CD8-positive, alpha-beta memory T cell (primary cell): ENCODE data around the gene NBEAL2. TPM values are rescaled to one million over a fixed set of nuclear protein-coding genes. Genes with fewer than 3 reads are reported as not detected.

Source experiments
- CTCF ChIA-PET: fragments of 350-600 bp; sonication (Branson Sonifier 250); formaldehyde crosslinking; loops from one replicate; lab custom pipeline; 2021; ENCODE audit warnings: antibody characterized with exemption; lab: Charles Lee
- POLR2A ChIA-PET: fragments of 350-600 bp; sonication (Branson Sonifier 250); formaldehyde crosslinking; loops from one replicate; lab custom pipeline; 2021; ENCODE audit warnings: antibody characterized with exemption; lab: Charles Lee
- DNase-seq, 5 donors: peaks; one replicate each; pipeline versions ENCODE4 v3.0.0 to v3.0.0-alpha.2; 2020 to 2022; ENCODE audit warnings: mixed read lengths in 1 of 5
- H3K27ac ChIP-seq: one replicate; pipeline ENCODE4 v1.7.0; 2013; ENCODE audit warnings: low read depth, mild to moderate bottlenecking, low read length, moderate library complexity
- H3K27me3 ChIP-seq: 2 replicates; pipeline ENCODE4 v1.7.0; 2013; ENCODE audit warnings: low read length, mild to moderate bottlenecking; ENCODE audit not compliant: insufficient read depth, poor library complexity, severe bottlenecking
- H3K36me3 ChIP-seq: 2 replicates; pipeline ENCODE4 v1.7.0; 2013; ENCODE audit warnings: mild to moderate bottlenecking, low read length, moderate library complexity; ENCODE audit not compliant: insufficient read depth
- H3K4me1 ChIP-seq: 2 replicates; pipeline ENCODE4 v1.7.0; 2013; ENCODE audit warnings: mild to moderate bottlenecking, low read length, moderate library complexity; ENCODE audit not compliant: insufficient read depth
- H3K4me3 ChIP-seq: 2 replicates; pipeline ENCODE4 v1.7.0; 2013; ENCODE audit warnings: mild to moderate bottlenecking, low read length
- H3K9me3 ChIP-seq: 2 replicates; pipeline ENCODE4 v1.7.0; 2013; ENCODE audit warnings: mild to moderate bottlenecking, low read length
- H3K27ac Mint-ChIP-seq, 8 donors: one replicate each; pipeline ENCODE4 v1.8.0; 2020 to 2021; ENCODE audit warnings: mixed read lengths in 8 of 8, mild to moderate bottlenecking in 6 of 8, inconsistent platforms in 3 of 8, moderate library complexity in 3 of 8
- H3K27me3 Mint-ChIP-seq, 2 donors: one replicate each; pipeline ENCODE4 v1.8.0; 2020 to 2021; ENCODE audit warnings: mixed read lengths in 2 of 2, mild to moderate bottlenecking in 1 of 2, moderate library complexity in 1 of 2
- H3K36me3 Mint-ChIP-seq, 3 donors: one replicate each; pipeline ENCODE4 v1.8.0; 2020 to 2021; ENCODE audit warnings: mixed read lengths in 3 of 3, inconsistent platforms in 1 of 3, mild to moderate bottlenecking in 1 of 3
- H3K4me1 Mint-ChIP-seq, 3 donors: one replicate each; pipeline ENCODE4 v1.8.0; 2020 to 2021; ENCODE audit warnings: mixed read lengths in 3 of 3, inconsistent platforms in 1 of 3, mild to moderate bottlenecking in 1 of 3
- H3K4me3 Mint-ChIP-seq, 7 donors: one replicate each; pipeline ENCODE4 v1.8.0; 2020 to 2021; ENCODE audit warnings: mixed read lengths in 7 of 7, mild to moderate bottlenecking in 6 of 7, moderate library complexity in 4 of 7, inconsistent platforms in 2 of 7
- H3K9me3 Mint-ChIP-seq, 5 donors: one replicate each; pipeline ENCODE4 v1.8.0; 2020 to 2022; ENCODE audit warnings: mixed read lengths in 5 of 5, mild to moderate bottlenecking in 3 of 5, moderate library complexity in 2 of 5, inconsistent platforms in 1 of 5
- polyA plus RNA-seq: library from polyadenylated mRNA; unstranded; fragments of 300-500 nt; fragmentation: Illumina TruSeq; gene quantifications from one replicate; pipeline ENCODE4 v1.2.3, GENCODE V29; 2021
- total RNA-seq, 2 experiments: library from RNA; stranded (reverse); gene quantifications; one replicate each; pipeline ENCODE4 v1.2.3, GENCODE V29; 2021

NBEAL2 gene
- total and polyA plus RNA-seq, 3 experiments from 2014 or later: 12.8 to 83.5 (median 76.2) TPM

DNA sequence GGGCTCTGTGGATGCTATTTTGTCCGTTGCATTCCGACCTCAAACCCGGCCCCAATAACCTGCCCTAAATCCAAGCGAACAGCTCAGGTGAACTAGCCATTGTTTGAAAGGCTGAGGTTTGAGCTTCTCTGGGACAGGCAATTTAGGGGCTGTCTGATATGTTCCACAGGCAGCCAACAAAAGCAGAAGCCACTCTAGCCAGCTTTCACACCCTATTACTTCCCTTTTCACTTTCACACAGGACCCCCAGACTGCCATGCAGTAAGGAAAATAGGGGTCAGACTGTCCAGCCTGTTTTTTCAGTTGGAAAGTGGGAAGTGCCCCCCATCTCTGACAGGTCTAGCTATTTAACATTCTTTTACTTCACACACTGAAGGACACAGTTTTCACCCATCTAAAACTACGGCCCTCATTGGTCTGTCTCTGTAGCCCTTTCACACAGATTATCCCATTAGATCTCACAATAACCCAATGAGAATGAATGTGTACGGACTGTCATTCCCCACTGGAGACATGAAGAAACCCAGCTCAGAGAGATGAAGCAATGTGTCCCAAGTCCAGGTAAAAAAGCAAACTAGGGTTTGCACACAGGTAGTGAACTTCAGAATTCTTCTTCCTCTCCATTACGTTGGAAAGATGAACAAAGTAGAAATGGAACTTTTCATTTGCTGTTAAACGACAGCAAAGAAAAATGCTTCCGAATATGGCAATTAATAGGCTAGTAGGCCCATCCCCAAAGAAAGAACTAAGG is 4.9 kb upstream of the NBEAL2 start:
- Mint-ChIP-seq H3K36me3 (peaks cover 0 to 50% (median 6%) of the 10 kb centered on the region in 3 donors), H3K9me3 (no peaks in the 10 kb centered on the region), H3K27ac (peak overlapping the region; percentile 63 to 88 (median 82)), H3K4me1 (peaks cover 70 to 86% (median 78%) of the 10 kb centered on the region in 3 donors), H3K4me3 (peak overlapping the region; percentile 71 to 100 (median 92)), H3K27me3 (peaks cover 0 to 2% of the 10 kb centered on the region in 2 donors)
- no peak overlapping the region for H3K27ac ChIP-seq
- H3K36me3 ChIP-seq: no peaks in the 10 kb centered on the region
- no peak overlapping the region for H3K4me3 ChIP-seq
- POLR2A ChIA-PET: interaction anchor here (1.2 kb wide), 1 partner anchor 16 kb away, joined by 3 read pairs; no protein-coding TSS in a partner anchor
- no peaks in the 10 kb centered on the region for H3K9me3 ChIP-seq
- CTCF ChIA-PET: interaction anchor here (1.4 kb wide), 1 partner anchor 16 kb away, joined by 3 read pairs; no protein-coding TSS in a partner anchor
- DNase-seq: no peak
- H3K27me3 ChIP-seq: no peaks in the 10 kb centered on the region
- peaks cover 75% of the 10 kb centered on the region for H3K4me1 ChIP-seq

DNA sequence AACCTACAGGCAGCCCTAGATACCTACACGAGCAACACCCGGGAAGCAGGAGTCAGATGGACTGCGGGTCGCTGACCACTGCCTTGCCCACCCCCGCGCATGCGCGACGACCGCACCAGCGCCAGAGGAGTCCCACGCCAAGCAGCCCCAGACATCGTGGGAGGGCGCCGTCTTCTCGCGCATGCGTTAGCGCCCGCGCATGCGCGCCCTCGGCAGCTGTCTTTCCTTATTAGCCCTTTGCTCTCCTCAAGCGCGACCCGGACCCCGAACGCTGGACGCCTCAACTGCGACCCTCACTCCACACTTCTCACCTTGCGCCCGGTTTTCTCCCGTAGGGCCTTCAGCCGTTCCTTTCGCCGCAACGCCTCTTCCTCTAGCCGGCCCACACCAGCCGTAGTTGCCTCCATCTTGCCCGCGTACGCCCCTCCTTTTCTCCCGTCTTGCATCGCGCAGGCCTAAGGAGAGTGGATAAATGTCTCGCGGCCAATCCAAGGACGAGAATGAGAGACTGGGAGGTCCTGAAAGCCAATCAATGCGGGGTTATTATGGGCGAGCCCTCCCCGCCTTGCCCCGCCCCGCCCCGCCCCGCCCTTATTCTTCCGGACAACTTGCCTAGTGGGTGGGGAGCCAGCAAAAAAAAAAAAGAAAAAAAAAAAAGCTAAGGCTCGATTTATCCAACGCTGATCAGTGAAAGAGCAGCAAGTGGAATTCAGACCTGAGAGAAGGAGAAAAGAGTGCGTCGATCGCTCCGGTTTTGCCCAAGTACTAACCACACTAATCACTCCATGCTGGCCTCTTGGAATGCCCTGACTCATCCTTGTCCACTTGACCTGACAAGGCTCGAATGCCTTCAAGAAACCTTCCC is 2.9 kb upstream of the NBEAL2 start, which contains the start of gene CCDC12:
CCDC12 (minus strand) TSS at position 420 of the 865 bp plus-strand sequence; CDS start at position 407, 13 bp downstream.
- peaks cover 71% of the 10 kb centered on the region for H3K4me1 ChIP-seq
- peak within 1 kb of the TSS; percentile 92 to 100 (median 99) for H3K4me3 Mint-ChIP-seq
- ChIA-PET CTCF (interaction anchor here (1.1 to 2.0 kb wide), 4 partner anchors 11 to 28 kb away, joined by 3 to 6 read pairs (median 4); no protein-coding TSS in a partner anchor), POLR2A (interaction anchor here (0.5 to 1.7 kb wide), 11 partner anchors 11 to 1280 kb away, joined by 3 to 9 read pairs (median 4); partner anchors contain the start of gene SETD2)
- H3K36me3 ChIP-seq: no peaks in the 10 kb centered on the region
- H3K4me3 ChIP-seq: peak within 1 kb of the TSS; percentile 99
- peaks cover 0 to 33% (median 4%) of the 10 kb centered on the region in 3 donors for H3K36me3 Mint-ChIP-seq
- H3K27me3 Mint-ChIP-seq: peaks cover 0 to 2% of the 10 kb centered on the region in 2 donors
- H3K27ac Mint-ChIP-seq: peak within 1 kb of the TSS; percentile 95 to 100 (median 98)
- H3K9me3 Mint-ChIP-seq: no peaks in the 10 kb centered on the region
- H3K27me3 ChIP-seq: no peaks in the 10 kb centered on the region
- H3K9me3 ChIP-seq: no peaks in the 10 kb centered on the region
- H3K4me1 Mint-ChIP-seq: peaks cover 62 to 78% (median 69%) of the 10 kb centered on the region in 3 donors
- peak within 1 kb of the TSS; percentile 89 for H3K27ac ChIP-seq
- DNase-seq: peak; percentile 88 to 97 (median 97)

DNA sequence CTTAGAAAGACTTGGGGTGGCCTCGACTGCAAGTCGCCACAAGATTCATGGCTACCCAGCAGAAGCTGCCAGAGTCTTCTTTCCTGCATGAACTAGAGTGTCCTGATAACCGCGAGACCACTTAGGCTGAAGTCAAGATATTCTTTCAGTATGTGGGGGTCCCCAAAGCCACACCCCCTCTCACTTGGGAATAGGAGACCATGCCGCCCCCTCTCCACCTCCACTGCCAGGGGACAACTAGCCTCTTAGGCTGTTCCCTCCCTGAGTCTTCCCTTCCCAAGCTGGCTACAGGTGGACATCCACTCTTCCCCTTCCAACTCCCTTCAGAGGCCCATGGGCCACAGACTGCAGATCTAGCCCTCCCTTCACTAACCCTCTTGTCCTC is 1.7 kb upstream of the NBEAL2 start:
- Mint-ChIP-seq H3K27me3 (peaks cover 0 to 2% of the 10 kb centered on the region in 2 donors), H3K9me3 (no peaks in the 10 kb centered on the region), H3K4me3 (peak overlapping the region; percentile 63 to 100 (median 70)), H3K36me3 (peaks cover 0 to 29% (median 4%) of the 10 kb centered on the region in 3 donors), H3K4me1 (peaks cover 60 to 77% (median 67%) of the 10 kb centered on the region in 3 donors), H3K27ac (peak overlapping the region; percentile 74 to 96 (median 88))
- H3K27me3 ChIP-seq: no peaks in the 10 kb centered on the region
- no peak for DNase-seq
- ChIA-PET CTCF (interaction anchor here (1.1 to 2.0 kb wide), 2 partner anchors 10 to 21 kb away, joined by 3 to 6 read pairs; no protein-coding TSS in a partner anchor), POLR2A (interaction anchor here (1.3 kb wide), 1 partner anchor 24 kb away, joined by 6 read pairs; no protein-coding TSS in a partner anchor)
- H3K4me3 ChIP-seq: no peak overlapping the region
- peaks cover 71% of the 10 kb centered on the region for H3K4me1 ChIP-seq
- H3K9me3 ChIP-seq: no peaks in the 10 kb centered on the region
- H3K27ac ChIP-seq: peak overlapping the region; percentile 52
- no peaks in the 10 kb centered on the region for H3K36me3 ChIP-seq

DNA sequence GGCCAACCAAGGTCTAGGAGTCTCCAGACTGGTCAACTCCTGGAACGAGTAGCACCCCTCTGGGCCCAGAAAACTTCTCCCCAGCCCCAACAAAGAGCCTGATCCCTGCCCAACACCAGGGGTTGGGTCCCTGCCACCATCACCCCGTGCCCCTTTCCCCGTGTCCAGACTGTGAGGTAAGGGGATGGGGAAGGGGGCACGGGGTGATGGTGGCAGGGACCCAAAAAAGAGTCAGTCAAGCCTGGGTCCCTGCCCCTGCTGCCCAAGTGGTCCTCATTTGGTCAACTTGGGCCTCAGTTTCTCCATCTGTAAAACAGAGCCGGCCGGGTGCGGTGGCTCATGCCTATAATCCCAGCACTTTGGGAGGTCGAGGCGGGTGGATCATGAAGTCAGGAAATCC is 1.1 kb upstream of the NBEAL2 start:
- Histone ChIP-seq H3K9me3 (no peaks in the 10 kb centered on the region), H3K36me3 (no peaks in the 10 kb centered on the region), H3K27ac (peak overlapping the region; percentile 82), H3K27me3 (no peaks in the 10 kb centered on the region), H3K4me3 (no peak overlapping the region), H3K4me1 (peaks cover 73% of the 10 kb centered on the region)
- Mint-ChIP-seq H3K4me3 (peak overlapping the region; percentile 66 to 97 (median 88)), H3K4me1 (peaks cover 59 to 79% (median 69%) of the 10 kb centered on the region in 3 donors), H3K36me3 (peaks cover 0 to 29% (median 4%) of the 10 kb centered on the region in 3 donors), H3K27me3 (peaks cover 0 to 2% of the 10 kb centered on the region in 2 donors), H3K9me3 (no peaks in the 10 kb centered on the region), H3K27ac (peak overlapping the region in 7 of 8 donors; percentile 45 to 98 (median 93))
- CTCF ChIA-PET: interaction anchor here (1.1 to 2.4 kb wide), 4 partner anchors 10 to 83 kb away, joined by 3 to 7 read pairs (median 4); no protein-coding TSS in a partner anchor
- POLR2A ChIA-PET: interaction anchor here (1.0 to 2.1 kb wide), 5 partner anchors 10 to 59 kb away, joined by 3 to 16 read pairs (median 6); no protein-coding TSS in a partner anchor
- no peak for DNase-seq

DNA sequence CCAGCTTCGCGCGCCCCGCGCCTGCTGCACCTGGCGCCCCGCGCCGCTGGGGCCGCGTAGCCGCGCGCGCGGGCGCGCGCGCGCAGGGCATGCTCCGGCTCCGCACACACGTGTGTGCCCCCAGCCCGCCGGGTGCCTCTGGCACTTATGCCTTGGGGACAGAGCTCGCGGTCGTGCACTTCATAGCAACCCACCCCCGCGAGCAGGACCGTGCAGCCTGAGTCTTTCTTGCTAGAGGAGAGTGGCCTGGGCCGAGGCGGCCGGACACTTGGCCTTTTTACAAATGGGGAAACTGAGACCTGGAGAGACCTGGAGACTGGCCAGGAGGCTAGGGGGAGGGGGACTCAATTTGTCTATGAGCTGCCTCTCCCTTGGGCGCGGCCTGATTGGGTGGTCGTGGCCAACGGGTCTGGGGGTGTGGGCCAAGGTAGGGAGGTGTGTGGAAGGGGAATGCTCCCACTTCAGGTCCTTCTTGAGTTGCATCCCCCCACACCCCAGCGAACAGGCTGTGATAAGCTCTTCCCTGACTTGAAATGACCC is 562 bp downstream of the NBEAL2 start:
- peak overlapping the region; percentile 83 to 97 (median 90) for H3K4me3 Mint-ChIP-seq
- H3K27ac ChIP-seq: peak overlapping the region; percentile 82
- H3K9me3 ChIP-seq: no peaks in the 10 kb centered on the region
- no peaks in the 10 kb centered on the region for H3K9me3 Mint-ChIP-seq
- peak overlapping the region; percentile 61 to 97 (median 95) for H3K27ac Mint-ChIP-seq
- H3K4me3 ChIP-seq: peak overlapping the region; percentile 85
- H3K36me3 ChIP-seq: no peaks in the 10 kb centered on the region
- ChIA-PET CTCF (interaction anchor here (0.9 to 2.4 kb wide), 8 partner anchors 12 to 84 kb away, joined by 3 to 7 read pairs (median 4); no protein-coding TSS in a partner anchor), POLR2A (interaction anchor here (0.9 to 2.2 kb wide), 9 partner anchors 8 to 61 kb away, joined by 3 to 16 read pairs (median 5); no protein-coding TSS in a partner anchor)
- H3K27me3 ChIP-seq: no peaks in the 10 kb centered on the region
- H3K27me3 Mint-ChIP-seq: peaks cover 0 to 2% of the 10 kb centered on the region in 2 donors
- H3K36me3 Mint-ChIP-seq: peaks cover 0 to 17% (median 0%) of the 10 kb centered on the region in 3 donors
- peaks cover 66% of the 10 kb centered on the region for H3K4me1 ChIP-seq
- H3K4me1 Mint-ChIP-seq: peaks cover 57 to 78% (median 68%) of the 10 kb centered on the region in 3 donors
- DNase-seq: no peak

DNA sequence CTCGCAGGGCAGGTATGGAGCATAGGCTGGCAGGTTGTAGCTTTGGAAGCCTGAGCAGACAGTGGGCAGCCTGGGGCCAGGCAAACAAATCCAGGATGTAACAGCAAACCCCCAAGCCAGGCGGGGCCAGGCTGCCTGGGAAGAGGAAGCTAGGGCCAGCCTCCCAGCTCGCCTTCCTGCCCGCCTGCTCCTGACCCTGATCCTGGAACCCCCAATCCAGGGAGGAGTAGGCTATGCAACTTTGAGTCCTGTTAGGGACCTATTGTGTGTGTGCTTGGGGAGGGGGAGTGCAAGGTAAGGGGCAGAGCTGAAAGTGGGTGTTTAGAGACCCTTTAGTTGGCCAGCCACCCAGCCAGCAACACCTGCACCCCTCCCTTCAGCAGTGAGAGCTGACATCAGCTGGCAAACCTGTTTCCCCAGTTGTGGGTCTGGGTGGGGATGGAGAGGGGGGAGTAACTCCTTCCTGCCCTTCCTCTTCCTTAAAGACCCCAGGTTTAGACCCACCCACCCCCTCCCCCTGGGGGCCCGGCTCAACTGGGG is 2.5 kb downstream of the NBEAL2 start:
- Mint-ChIP-seq H3K9me3 (no peaks in the 10 kb centered on the region), H3K27ac (peak overlapping the region; percentile 63 to 97 (median 78))

More for the DNA sequence above, 2.5 kb downstream of the NBEAL2 start:
- no peaks in the 10 kb centered on the region for H3K27me3 Mint-ChIP-seq
- Histone ChIP-seq H3K27me3 (no peaks in the 10 kb centered on the region), H3K4me1 (peaks cover 81% of the 10 kb centered on the region), H3K27ac (no peak overlapping the region), H3K4me3 (no peak overlapping the region), H3K36me3 (no peaks in the 10 kb centered on the region), H3K9me3 (no peaks in the 10 kb centered on the region)
- H3K36me3 Mint-ChIP-seq: peaks cover 0 to 10% (median 0%) of the 10 kb centered on the region in 3 donors
- POLR2A ChIA-PET: interaction anchor here (0.6 to 1.1 kb wide), 2 partner anchors 16 to 54 kb away, joined by 3 read pairs; no protein-coding TSS in a partner anchor
- H3K4me1 Mint-ChIP-seq: peaks cover 66 to 83% (median 76%) of the 10 kb centered on the region in 3 donors
- DNase-seq: peak in 1 of 5 donors; percentile 44
- H3K4me3 Mint-ChIP-seq: peak overlapping the region; percentile 56 to 94 (median 86)
- CTCF ChIA-PET: interaction anchor here (0.8 to 1.4 kb wide), 3 partner anchors 13 to 72 kb away, joined by 3 to 4 read pairs (median 3); no protein-coding TSS in a partner anchor
